DOHH2 (cell line): Measurements from ENCODE around the gene CYFIP2.

ENCODE experiments used
- CTCF ChIP-seq: fragments of 200-600 bp; sonication (generic); IDR thresholded peaks from one replicate; pipeline ENCODE4 v1.5.1; 2014; ENCODE audit warnings: antibody characterized with exemption, mild to moderate bottlenecking, low read depth, low read length; ENCODE audit not compliant: poor library complexity, severe bottlenecking
- EZH2phosphoT487 ChIP-seq: fragments of 200-600 bp; sonication (generic); IDR thresholded peaks from 2 replicates; pipeline ENCODE4 v1.6.1; 2017; ENCODE audit warnings: borderline replicate concordance, mild to moderate bottlenecking, antibody characterized with exemption, low read length, moderate library complexity, mixed read lengths

GRCh38 chr5:157233515-157233914 is 32.4 kb upstream of the CYFIP2 start:
- TF ChIP-seq EZH2phosphoT487 (no peak), CTCF (no peak)
